Measurements from ENCODE around the gene ERICH6.

ERICH6 gene

DNA sequence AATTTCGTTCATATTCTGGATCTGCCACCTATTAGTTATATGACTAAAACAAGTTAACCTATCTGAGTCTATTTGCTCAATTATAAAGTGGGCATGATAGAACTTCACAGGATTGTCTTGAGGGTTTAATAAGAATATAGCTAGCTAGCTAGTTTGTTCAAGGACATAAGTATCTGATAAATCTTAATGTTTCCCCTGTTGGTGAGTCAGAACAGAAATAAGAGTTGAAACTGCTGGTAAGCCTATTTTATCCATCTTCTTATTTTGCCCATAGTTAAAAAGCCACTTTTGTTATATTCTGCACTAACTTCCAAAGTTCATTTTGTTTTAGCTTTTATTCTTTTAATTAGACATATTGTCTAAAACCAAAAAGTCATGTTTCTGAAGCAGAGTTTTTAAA, 91.2 kb downstream of the ERICH6 start:
- peak in 1 of 5 donors; percentile 17 for DNase-seq

DNA sequence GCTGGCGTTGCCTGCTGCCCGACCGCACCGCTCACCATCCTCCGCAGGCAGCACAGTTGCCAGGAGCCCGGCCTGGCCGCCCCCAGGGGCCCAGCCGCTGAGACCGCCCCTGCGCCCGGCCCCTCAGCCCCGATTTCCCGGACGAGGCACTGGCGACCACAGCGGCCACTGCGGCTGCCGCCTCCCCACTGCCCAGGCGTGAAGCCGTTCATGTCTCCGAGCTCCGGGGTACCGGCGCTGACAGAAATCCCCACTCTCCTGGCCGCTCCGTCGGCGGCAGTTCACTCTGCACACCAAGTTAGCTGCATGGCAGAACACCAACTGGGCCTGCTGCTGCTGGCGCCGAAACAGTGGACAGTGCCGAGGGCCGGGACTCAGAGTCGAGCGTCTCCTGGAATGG, 92.1 kb downstream of the ERICH6 start:
- DNase-seq: no peak

DNA sequence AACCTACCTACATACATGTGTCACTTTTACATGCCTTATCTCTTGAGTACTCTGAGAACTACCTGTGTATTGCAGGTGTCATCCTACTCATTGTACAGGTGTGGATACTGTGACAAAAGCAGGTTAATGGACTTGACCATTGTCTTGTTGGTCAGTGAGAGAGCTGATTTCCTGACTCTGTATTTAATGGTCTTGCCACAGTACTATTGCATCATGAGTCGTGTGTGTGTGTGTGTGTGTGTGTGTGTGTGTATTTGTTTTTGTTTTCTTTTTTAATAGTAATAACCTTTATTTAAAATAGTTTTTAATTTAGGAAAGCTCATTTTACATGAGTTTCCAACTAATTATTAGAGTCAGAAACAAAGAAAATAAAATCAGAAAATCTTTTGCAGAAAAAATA, 92.9 kb downstream of the ERICH6 start:
- DNase-seq: no peak

DNA sequence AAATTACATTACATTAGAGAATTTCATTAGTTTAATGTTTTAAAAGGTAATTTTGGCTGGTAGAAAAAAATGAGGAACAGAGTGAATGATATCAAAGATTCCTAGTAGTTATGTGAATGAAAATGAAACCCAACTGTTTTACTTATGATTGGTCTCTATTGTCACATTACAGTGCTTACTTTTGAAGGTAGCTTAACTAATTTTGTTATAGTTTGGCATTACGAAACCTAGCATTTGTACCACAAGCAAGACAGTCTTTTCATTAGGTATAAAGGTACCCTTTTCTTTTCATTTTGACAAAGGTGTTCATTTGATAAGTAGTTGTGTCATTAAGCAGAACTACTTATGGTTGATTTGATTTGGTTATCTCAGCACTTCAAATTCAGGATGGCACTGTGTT, 93.7 kb downstream of the ERICH6 start:
- no peak for DNase-seq

Measured in T-helper 1 cell (primary cell).